Keratinocyte (primary cell): ENCODE data around the gene ZNF518A. TPM values are rescaled to one million over a fixed set of nuclear protein-coding genes. Genes with fewer than 3 reads are reported as not detected.

Experiments
- DNase-seq: peaks from one replicate; pipeline ENCODE4 v3.0.0-alpha.2; 2011; ENCODE audit warnings: low read depth, missing footprints, low spot score
- FAIRE-seq: peaks from 2 replicates; lab custom pipeline; 2011; peaks lifted over from hg19 to GRCh38; lab: Jason Lieb, UNC
- H2AFZ ChIP-seq: 2 replicates; pipeline ENCODE4 v1.6.0; 2012; ENCODE audit warnings: low read length, control low read depth, inconsistent platforms; ENCODE audit not compliant: control insufficient read depth
- H3K27ac ChIP-seq: 2 replicates; pipeline ENCODE4 v1.5.1; 2011; ENCODE audit warnings: low read length; ENCODE audit not compliant: control insufficient read depth, insufficient read depth
- H3K27me3 ChIP-seq: 3 replicates; pipeline ENCODE4 v1.6.0; 2011; ENCODE audit warnings: low read length; ENCODE audit not compliant: control insufficient read depth, insufficient read depth; ENCODE audit errors: extremely low read depth
- H3K36me3 ChIP-seq, 2 experiments: 2 replicates in 1 of 2; 3 replicates in 1 of 2; pipeline ENCODE4 v1.5.1; 2011; ENCODE audit warnings: low read length in 2 of 2, mild to moderate bottlenecking in 1 of 2; ENCODE audit not compliant: control insufficient read depth in 2 of 2, insufficient read depth in 2 of 2; ENCODE audit errors: extremely low read depth in 1 of 2
- H3K4me1 ChIP-seq: 3 replicates; pipeline ENCODE4 v1.5.1; 2011; ENCODE audit warnings: low read length; ENCODE audit not compliant: control insufficient read depth, insufficient read depth; ENCODE audit errors: extremely low read depth
- H3K4me2 ChIP-seq: 3 replicates; pipeline ENCODE4 v1.6.0; 2011; ENCODE audit warnings: low read depth, low read length; ENCODE audit not compliant: control insufficient read depth, insufficient read depth; ENCODE audit errors: extremely low read depth
- H3K4me3 ChIP-seq, 3 experiments: fragments of 200-600 bp in 1 of 3; sonication (generic) in 1 of 3; 2 replicates in 2 of 3; 3 replicates in 1 of 3; pipeline ENCODE4 v1.5.1; 2011 to 2016; ENCODE audit warnings: low read length in 3 of 3, mild to moderate bottlenecking in 3 of 3, control low read depth in 2 of 3, inconsistent platforms in 1 of 3, low read depth in 1 of 3, mixed read lengths in 1 of 3, mixed run types in 1 of 3, moderate library complexity in 1 of 3; ENCODE audit not compliant: control insufficient read depth in 2 of 3, insufficient read depth in 2 of 3; ENCODE audit errors: extremely low read depth in 1 of 3
- H3K79me2 ChIP-seq: 2 replicates; pipeline ENCODE4 v1.6.0; 2012; ENCODE audit warnings: low read length; ENCODE audit not compliant: control insufficient read depth, insufficient read depth
- H3K9ac ChIP-seq: 3 replicates; pipeline ENCODE4 v1.6.0; 2011; ENCODE audit warnings: low read length; ENCODE audit not compliant: control insufficient read depth, insufficient read depth; ENCODE audit errors: extremely low read depth
- H3K9me1 ChIP-seq: 3 replicates; pipeline ENCODE4 v1.6.0; 2011; ENCODE audit warnings: low read length; ENCODE audit not compliant: control insufficient read depth, insufficient read depth; ENCODE audit errors: extremely low read depth
- H3K9me3 ChIP-seq: 2 replicates; pipeline ENCODE4 v1.5.1; 2012; ENCODE audit warnings: low read depth, low read length; ENCODE audit not compliant: control insufficient read depth
- H4K20me1 ChIP-seq: 3 replicates; pipeline ENCODE4 v1.6.0; 2011; ENCODE audit warnings: low read length; ENCODE audit not compliant: control insufficient read depth, insufficient read depth; ENCODE audit errors: extremely low read depth
- EZH2 ChIP-seq: IDR thresholded peaks from one replicate; pipeline ENCODE4 v1.6.1; 2012; ENCODE audit warnings: inconsistent platforms, mild to moderate bottlenecking, low read length, moderate library complexity
- dilution Hi-C: fragments of 300-500 bp; cut with MboI; formaldehyde crosslinking; loops from one replicate; pipeline ENCODE4 v1.7.0; 2020; ENCODE audit warnings: low sequenced_read_pairs; ENCODE audit not compliant: extremely low pct_ligation_motif_present
- polyA plus RNA-seq, 5 experiments: library from polyadenylated mRNA; depleted of rRNA in 3 of 5; stranded (reverse) in 3 of 5; stranded (forward) in 1 of 5; unstranded in 1 of 5; fragments of >200 nt; gene quantifications; 1 replicate in 1 of 5; 2 replicates in 3 of 5; 3 replicates in 1 of 5; pipeline versions ENCODE4 v1.2.1 to v1.2.3, GENCODE V29; 2011 to 2012; ENCODE audit warnings: missing spikeins in 2 of 5, low read depth in 1 of 5, low replicate concordance in 1 of 5
- small RNA-seq, 3 experiments: library from RNA; depleted of rRNA; stranded (forward); fragments of <200 nt; gene quantifications; one replicate each; pipeline ENCODE3, GENCODE V24; 2012; ENCODE audit warnings: low read depth in 3 of 3, low replicate concordance in 1 of 3; ENCODE audit not compliant: insufficient read length in 3 of 3
- TF ChIP-seq, protein P1 (sequence below), 3 experiments: IDR thresholded peaks in 1 of 3; conservative IDR thresholded peaks in 1 of 3; optimal IDR thresholded peaks in 1 of 3; 2 replicates in 2 of 3; 3 replicates in 1 of 3; pipeline versions ENCODE3 to v1.5.1; 2011; ENCODE audit warnings: low read length in 3 of 3, mild to moderate bottlenecking in 3 of 3, moderate library complexity in 2 of 3, control low read depth in 1 of 3, inconsistent platforms in 1 of 3; ENCODE audit not compliant: insufficient read depth in 2 of 3; ENCODE audit errors: extremely low read depth in 1 of 3

ZNF518A gene
- polyA plus RNA-seq, 1 donor (not counting 4 experiments of a cell fraction or from before 2014, with no cell fraction given), result 10.0 TPM

DNA sequence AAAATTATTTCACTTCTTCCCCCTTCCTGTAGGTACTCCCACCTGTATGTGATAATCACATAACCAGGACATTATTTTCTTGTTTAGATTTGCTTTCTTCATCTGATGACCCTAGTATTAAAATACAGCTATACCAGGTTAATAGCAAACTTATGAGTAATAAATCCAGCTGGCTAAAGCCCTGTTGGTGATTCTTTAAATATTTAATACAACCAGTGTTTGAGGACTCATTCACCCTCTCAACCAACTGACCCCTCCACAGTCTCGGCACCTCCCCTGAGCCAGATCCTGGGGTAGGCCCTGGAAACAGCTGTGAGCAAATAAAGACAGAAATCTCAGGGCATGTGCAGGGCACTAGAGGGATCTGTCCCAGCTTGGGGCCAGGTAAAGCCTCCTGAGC lies 82.8 kb downstream of the ZNF518A start:
- H3K9me3 ChIP-seq, result no peaks in the 10 kb centered on the region
- H4K20me1 ChIP-seq, result no peaks in the 10 kb centered on the region
- H3K4me2 ChIP-seq, result no peak overlapping the region
- no peak overlapping the region for H2AFZ ChIP-seq
- H3K27ac ChIP-seq, result no peak overlapping the region
- no peak for FAIRE-seq
- no peaks in the 10 kb centered on the region for H3K4me1 ChIP-seq
- TF ChIP-seq, protein P1, sequence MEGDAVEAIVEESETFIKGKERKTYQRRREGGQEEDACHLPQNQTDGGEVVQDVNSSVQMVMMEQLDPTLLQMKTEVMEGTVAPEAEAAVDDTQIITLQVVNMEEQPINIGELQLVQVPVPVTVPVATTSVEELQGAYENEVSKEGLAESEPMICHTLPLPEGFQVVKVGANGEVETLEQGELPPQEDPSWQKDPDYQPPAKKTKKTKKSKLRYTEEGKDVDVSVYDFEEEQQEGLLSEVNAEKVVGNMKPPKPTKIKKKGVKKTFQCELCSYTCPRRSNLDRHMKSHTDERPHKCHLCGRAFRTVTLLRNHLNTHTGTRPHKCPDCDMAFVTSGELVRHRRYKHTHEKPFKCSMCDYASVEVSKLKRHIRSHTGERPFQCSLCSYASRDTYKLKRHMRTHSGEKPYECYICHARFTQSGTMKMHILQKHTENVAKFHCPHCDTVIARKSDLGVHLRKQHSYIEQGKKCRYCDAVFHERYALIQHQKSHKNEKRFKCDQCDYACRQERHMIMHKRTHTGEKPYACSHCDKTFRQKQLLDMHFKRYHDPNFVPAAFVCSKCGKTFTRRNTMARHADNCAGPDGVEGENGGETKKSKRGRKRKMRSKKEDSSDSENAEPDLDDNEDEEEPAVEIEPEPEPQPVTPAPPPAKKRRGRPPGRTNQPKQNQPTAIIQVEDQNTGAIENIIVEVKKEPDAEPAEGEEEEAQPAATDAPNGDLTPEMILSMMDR (optimal IDR thresholded peaks at IDR 0.05 in 1 of 3, IDR thresholded peaks at IDR 0.05 in 1 of 3, conservative IDR thresholded peaks at IDR 0.05 in 1 of 3; ENCODE audit: extremely low read depth in 1 of 3, insufficient read depth in 2 of 3, low read length in 3 of 3), result no peak
- TF ChIP-seq EZH2, result no peak
- H3K36me3 ChIP-seq, result no peaks in the 10 kb centered on the region
- H3K79me2 ChIP-seq, result no peaks in the 10 kb centered on the region
- dilution Hi-C loops, result no loop called here
- H3K27me3 ChIP-seq, result no peaks in the 10 kb centered on the region
- DNase-seq, result no peak
- H3K9ac ChIP-seq, result no peak overlapping the region
- H3K4me3 ChIP-seq, result no peak overlapping the region
- H3K9me1 ChIP-seq, result no peaks in the 10 kb centered on the region

Small RNAs within 50 kb of the gene (small RNA-seq; reads per million reads assigned to genes)
- 0 to 1.0 (median 0) reads per million in 3 experiments for gene RNU6-271P

Other genes starting within 250 kb of the ZNF518A start
- gene CC2D2B, start 222.3 kb upstream of the ZNF518A start, polyA plus RNA-seq, result 0.03 to 0.10 TPM (median 0.10 TPM) in 3 replicates
- 6.5 to 8.2 TPM (median 7.8 TPM) in 3 replicates for gene CCNJ, start 86.7 kb upstream of the ZNF518A start, polyA plus RNA-seq
- 0.51 to 4.4 TPM (median 2.2 TPM) in 3 replicates for gene BLNK, start 141.3 kb downstream of the ZNF518A start, polyA plus RNA-seq
- gene DNTT, start 174.1 kb downstream of the ZNF518A start, polyA plus RNA-seq, result not detected in 3 replicates
- gene OPALIN, start 228.7 kb downstream of the ZNF518A start, polyA plus RNA-seq, result not detected in 3 replicates